A673 (cell line): Measurements from ENCODE around the gene IGLL1.

ENCODE experiments used
- EZH2 ChIP-seq: fragments of 200-600 bp; sonication (generic); IDR thresholded peaks from 2 replicates; pipeline ENCODE4 v1.6.1; 2017; ENCODE audit warnings: borderline replicate concordance, low read depth, mild to moderate bottlenecking, mixed read lengths, antibody characterized with exemption, low read length; ENCODE audit not compliant: poor library complexity, severe bottlenecking
- TF ChIP-seq, protein P1 (sequence below): fragments of 300-800, 200-600 bp; sonication (generic); conservative IDR thresholded peaks from 2 replicates; pipeline ENCODE4 v1.5.1; 2017; ENCODE audit warnings: low read depth, mild to moderate bottlenecking, antibody characterized with exemption, low read length, moderate library complexity, mixed read lengths

DNA sequence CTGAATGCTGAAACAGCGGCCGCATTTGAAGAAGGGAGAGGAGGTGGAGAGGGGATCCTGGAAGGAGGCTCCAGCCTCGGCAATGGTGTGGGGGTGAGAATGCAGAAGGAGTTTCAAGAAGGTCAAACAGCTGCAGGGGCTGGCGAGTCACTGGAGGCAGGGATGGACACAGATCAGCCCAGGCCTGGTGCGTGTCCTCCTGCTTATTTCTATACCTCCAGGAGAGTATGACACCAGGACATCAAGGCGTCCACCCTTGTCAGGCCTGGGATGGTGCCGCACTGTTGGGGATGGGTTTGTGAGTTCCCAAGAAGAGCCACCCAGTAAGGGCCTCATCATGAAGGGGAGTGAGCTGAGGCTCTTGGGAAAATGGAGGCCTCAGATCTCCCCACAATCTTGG is 23.1 kb downstream of the IGLL1 start:
- TF ChIP-seq, protein P1, sequence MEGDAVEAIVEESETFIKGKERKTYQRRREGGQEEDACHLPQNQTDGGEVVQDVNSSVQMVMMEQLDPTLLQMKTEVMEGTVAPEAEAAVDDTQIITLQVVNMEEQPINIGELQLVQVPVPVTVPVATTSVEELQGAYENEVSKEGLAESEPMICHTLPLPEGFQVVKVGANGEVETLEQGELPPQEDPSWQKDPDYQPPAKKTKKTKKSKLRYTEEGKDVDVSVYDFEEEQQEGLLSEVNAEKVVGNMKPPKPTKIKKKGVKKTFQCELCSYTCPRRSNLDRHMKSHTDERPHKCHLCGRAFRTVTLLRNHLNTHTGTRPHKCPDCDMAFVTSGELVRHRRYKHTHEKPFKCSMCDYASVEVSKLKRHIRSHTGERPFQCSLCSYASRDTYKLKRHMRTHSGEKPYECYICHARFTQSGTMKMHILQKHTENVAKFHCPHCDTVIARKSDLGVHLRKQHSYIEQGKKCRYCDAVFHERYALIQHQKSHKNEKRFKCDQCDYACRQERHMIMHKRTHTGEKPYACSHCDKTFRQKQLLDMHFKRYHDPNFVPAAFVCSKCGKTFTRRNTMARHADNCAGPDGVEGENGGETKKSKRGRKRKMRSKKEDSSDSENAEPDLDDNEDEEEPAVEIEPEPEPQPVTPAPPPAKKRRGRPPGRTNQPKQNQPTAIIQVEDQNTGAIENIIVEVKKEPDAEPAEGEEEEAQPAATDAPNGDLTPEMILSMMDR: no peak
- no peak for TF ChIP-seq EZH2
